HG02970 (cell line): ENCODE measurements around the gene NT5DC2.

Source experiments
- ATAC-seq: cut with Tn5 transposase; IDR thresholded peaks from one replicate; pipeline ENCODE4 v1.9.1; 2021; ENCODE audit warnings: mild to moderate bottlenecking, moderate library complexity, moderate number of reproducible peaks; ENCODE audit not compliant: unreplicated experiment, low FRiP score

The NT5DC2 gene

GRCh38 chr3:52490939-52491526 is 42.6 kb downstream of the NT5DC2 start:
- ATAC-seq: no peak

- no peak for ATAC-seq
Observed at GRCh38 chr3:52490035-52490938, 43.4 kb downstream of the NT5DC2 start.

- ATAC-seq: no peak
Observed at GRCh38 chr3:52489453-52489852, 44.2 kb downstream of the NT5DC2 start.

GRCh38 chr3:52488746-52489145 is 44.9 kb downstream of the NT5DC2 start:
- no peak for ATAC-seq

GRCh38 chr3:52487788-52488691 is 45.6 kb downstream of the NT5DC2 start:
- ATAC-seq: no peak

GRCh38 chr3:52487050-52487787 is 46.4 kb downstream of the NT5DC2 start:
- no peak for ATAC-seq

GRCh38 chr3:52484680-52485461 is 48.8 kb downstream of the NT5DC2 start:
- ATAC-seq: no peak

GRCh38 chr3:52483577-52484381 is 49.9 kb downstream of the NT5DC2 start:
- no peak for ATAC-seq

- no peak for ATAC-seq
Observed at GRCh38 chr3:52483081-52483480, 50.6 kb downstream of the NT5DC2 start.

- ATAC-seq: no peak
Observed at GRCh38 chr3:52481819-52482521, 51.7 kb downstream of the NT5DC2 start.

- ATAC-seq: no peak
Observed at GRCh38 chr3:52480768-52481715, 52.6 kb downstream of the NT5DC2 start.

GRCh38 chr3:52479877-52480575 is 53.6 kb downstream of the NT5DC2 start:
- no peak for ATAC-seq

GRCh38 chr3:52479037-52479876 is 54.4 kb downstream of the NT5DC2 start:
- no peak for ATAC-seq

GRCh38 chr3:52477796-52478095 is 55.9 kb downstream of the NT5DC2 start:
- no peak for ATAC-seq

- no peak for ATAC-seq
Observed at GRCh38 chr3:52477076-52477795, 56.4 kb downstream of the NT5DC2 start.
